Activated CD4-positive, alpha-beta T cell treated with anti-CD3 and anti-CD28 coated beads for 24 hours (primary cell): ENCODE data around the gene RYR2.

Source experiments
- DNase-seq, 2 donors: peaks; one replicate each; pipeline ENCODE4 v3.0.0-alpha.2; 2020; ENCODE audit warnings: low read depth in 2 of 2

Gene RYR2

GRCh38 chr1:237041795-237042525 lies at the start of gene RYR2:
Gene RYR2, plus strand, starts transcription at chr1:237042184. Its CDS starts 338 bp downstream, at chr1:237042522.
- DNase-seq: no peak

- no peak for DNase-seq
These were observed 49.5 kb upstream of the RYR2 start for GRCh38 chr1:236992449-236992848.

GRCh38 chr1:236994450-236994849 lies 47.5 kb upstream of the RYR2 start:
- no peak for DNase-seq

GRCh38 chr1:236997361-236997760 lies 44.6 kb upstream of the RYR2 start:
- no peak for DNase-seq

- DNase-seq: no peak
These were observed 44.1 kb upstream of the RYR2 start for GRCh38 chr1:236997882-236998281.

- no peak for DNase-seq
These were observed 43.4 kb upstream of the RYR2 start for GRCh38 chr1:236998546-236998945.

- no peak for DNase-seq
These were observed 41.8 kb upstream of the RYR2 start for GRCh38 chr1:237000191-237000590.

GRCh38 chr1:237003516-237003915 lies 38.5 kb upstream of the RYR2 start:
- DNase-seq: no peak

- DNase-seq: no peak
These were observed 37.9 kb upstream of the RYR2 start, which contains the start of gene MT1HL1 for GRCh38 chr1:237004116-237004515. Gene MT1HL1, minus strand, starts transcription at chr1:237004441. Its CDS starts 69 bp downstream, at chr1:237004372.

- no peak for DNase-seq
These were observed 36.3 kb upstream of the RYR2 start for GRCh38 chr1:237005674-237006073.

- no peak for DNase-seq
These were observed 34.7 kb upstream of the RYR2 start for GRCh38 chr1:237007147-237007881.

GRCh38 chr1:237009611-237010010 lies 32.4 kb upstream of the RYR2 start:
- no peak for DNase-seq

GRCh38 chr1:237011432-237011831 lies 30.6 kb upstream of the RYR2 start:
- no peak for DNase-seq

GRCh38 chr1:237012361-237012760 lies 29.6 kb upstream of the RYR2 start:
- DNase-seq: no peak

GRCh38 chr1:237012788-237013383 lies 29.1 kb upstream of the RYR2 start:
- no peak for DNase-seq

GRCh38 chr1:237013608-237014007 lies 28.4 kb upstream of the RYR2 start:
- DNase-seq: no peak

GRCh38 chr1:237016626-237017025 lies 25.4 kb upstream of the RYR2 start:
- no peak for DNase-seq

GRCh38 chr1:237018896-237019295 lies 23.1 kb upstream of the RYR2 start:
- DNase-seq: no peak

- DNase-seq: no peak
These were observed 16.5 kb upstream of the RYR2 start for GRCh38 chr1:237025358-237026074.

- DNase-seq: no peak
These were observed 12.7 kb upstream of the RYR2 start for GRCh38 chr1:237029240-237029639.

- no peak for DNase-seq
These were observed 12.0 kb upstream of the RYR2 start for GRCh38 chr1:237029850-237030535.

- no peak for DNase-seq
These were observed 10.5 kb upstream of the RYR2 start for GRCh38 chr1:237031480-237031879.
